DND-41 (cell line): Measurements from ENCODE around the gene PITPNC1.

Experiments used
- EZH2 ChIP-seq: IDR thresholded peaks from 3 replicates; pipeline ENCODE4 v1.6.1; 2012; ENCODE audit warnings: borderline replicate concordance, low read depth, mild to moderate bottlenecking, moderate library complexity, low read length, inconsistent platforms; ENCODE audit not compliant: severe bottlenecking
- TF ChIP-seq, protein P1 (sequence below): IDR thresholded peaks from 2 replicates; pipeline ENCODE4 v1.5.1; 2012; ENCODE audit warnings: borderline replicate concordance, low read length, moderate library complexity, mild to moderate bottlenecking; ENCODE audit not compliant: poor library complexity, severe bottlenecking; ENCODE audit errors: extremely low read depth

DNA sequence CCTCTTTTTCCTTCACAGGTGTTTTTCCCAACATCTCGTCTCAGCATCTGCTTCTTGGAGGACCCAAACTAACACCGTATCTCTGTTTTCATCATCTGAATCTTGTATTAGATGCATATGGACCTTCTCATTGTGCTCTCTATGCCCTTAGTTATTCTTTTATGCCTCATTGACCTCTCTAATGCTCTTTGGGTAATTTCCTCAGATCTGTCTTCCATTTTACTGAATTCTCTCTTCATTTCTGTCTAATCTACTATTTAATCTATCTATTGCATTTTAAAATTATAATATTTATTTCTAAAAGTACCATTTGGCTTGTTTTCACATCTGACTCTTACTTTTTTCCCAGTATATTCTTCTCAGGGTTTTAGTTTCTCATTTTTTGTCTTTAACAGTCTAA lies 81.1 kb downstream of the PITPNC1 start:
- TF ChIP-seq, protein P1, sequence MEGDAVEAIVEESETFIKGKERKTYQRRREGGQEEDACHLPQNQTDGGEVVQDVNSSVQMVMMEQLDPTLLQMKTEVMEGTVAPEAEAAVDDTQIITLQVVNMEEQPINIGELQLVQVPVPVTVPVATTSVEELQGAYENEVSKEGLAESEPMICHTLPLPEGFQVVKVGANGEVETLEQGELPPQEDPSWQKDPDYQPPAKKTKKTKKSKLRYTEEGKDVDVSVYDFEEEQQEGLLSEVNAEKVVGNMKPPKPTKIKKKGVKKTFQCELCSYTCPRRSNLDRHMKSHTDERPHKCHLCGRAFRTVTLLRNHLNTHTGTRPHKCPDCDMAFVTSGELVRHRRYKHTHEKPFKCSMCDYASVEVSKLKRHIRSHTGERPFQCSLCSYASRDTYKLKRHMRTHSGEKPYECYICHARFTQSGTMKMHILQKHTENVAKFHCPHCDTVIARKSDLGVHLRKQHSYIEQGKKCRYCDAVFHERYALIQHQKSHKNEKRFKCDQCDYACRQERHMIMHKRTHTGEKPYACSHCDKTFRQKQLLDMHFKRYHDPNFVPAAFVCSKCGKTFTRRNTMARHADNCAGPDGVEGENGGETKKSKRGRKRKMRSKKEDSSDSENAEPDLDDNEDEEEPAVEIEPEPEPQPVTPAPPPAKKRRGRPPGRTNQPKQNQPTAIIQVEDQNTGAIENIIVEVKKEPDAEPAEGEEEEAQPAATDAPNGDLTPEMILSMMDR = no peak
- no peak for TF ChIP-seq EZH2
